ENCODE results near the gene TRAPPC2.

Gene TRAPPC2

GRCh38 chrX:13734278-13735172 is at the start of gene TRAPPC2, which contains the start of gene OFD1:
Gene TRAPPC2 (minus strand): TSS chrX:13734620. CDS start chrX:13719963, 14,657 bp downstream.
Gene OFD1 (plus strand): TSS chrX:13734748. CDS start chrX:13735072, 324 bp downstream.
- Mint-ChIP-seq H3K4me3 (peak within 1 kb of the TSS; percentile 97), H3K27me3 (no peaks in the 10 kb centered on the region), H3K27ac (ENCODE audit: low read depth) (peak within 1 kb of the TSS; percentile 89), H3K36me3 (ENCODE audit: insufficient read depth) (peaks cover 27% of the 10 kb centered on the region), H3K4me1 (peaks cover 22% of the 10 kb centered on the region), H3K9me3 (no peaks in the 10 kb centered on the region)
- ATAC-seq (replicated peaks; ENCODE audit: extremely low read depth, poor library complexity, severe bottlenecking): peak; percentile 88
- peak; percentile 68 to 82 for DNase-seq (ENCODE audit: low spot score in 2 of 2)

GRCh38 chrX:13780868-13781427 is 46.5 kb upstream of the TRAPPC2 start:
- H3K4me1 Mint-ChIP-seq: no peaks in the 10 kb centered on the region
- peaks cover 1% of the 10 kb centered on the region for H3K36me3 Mint-ChIP-seq (ENCODE audit: insufficient read depth)
- no peak overlapping the region for H3K4me3 Mint-ChIP-seq
- no peak for DNase-seq (ENCODE audit: low spot score in 2 of 2)
- no peak for ATAC-seq (replicated peaks; ENCODE audit: extremely low read depth, poor library complexity, severe bottlenecking)
- no peaks in the 10 kb centered on the region for H3K9me3 Mint-ChIP-seq
- H3K27ac Mint-ChIP-seq (ENCODE audit: low read depth): peak overlapping the region; percentile 2
- no peaks in the 10 kb centered on the region for H3K27me3 Mint-ChIP-seq

GRCh38 chrX:13778916-13779315 is 44.5 kb upstream of the TRAPPC2 start:
- no peaks in the 10 kb centered on the region for H3K27me3 Mint-ChIP-seq
- DNase-seq (ENCODE audit: low spot score in 2 of 2) (no peak), ATAC-seq (replicated peaks; ENCODE audit: extremely low read depth, poor library complexity, severe bottlenecking) (no peak)
- H3K4me1 Mint-ChIP-seq: no peaks in the 10 kb centered on the region
- H3K4me3 Mint-ChIP-seq: no peak overlapping the region
- H3K27ac Mint-ChIP-seq (ENCODE audit: low read depth): no peak overlapping the region
- H3K9me3 Mint-ChIP-seq: no peaks in the 10 kb centered on the region
- H3K36me3 Mint-ChIP-seq (ENCODE audit: insufficient read depth): peaks cover 15% of the 10 kb centered on the region

- Mint-ChIP-seq H3K27ac (ENCODE audit: low read depth) (no peak overlapping the region), H3K4me1 (no peaks in the 10 kb centered on the region), H3K27me3 (no peaks in the 10 kb centered on the region), H3K36me3 (ENCODE audit: insufficient read depth) (peaks cover 32% of the 10 kb centered on the region), H3K4me3 (no peak overlapping the region), H3K9me3 (no peaks in the 10 kb centered on the region)
- DNase-seq (ENCODE audit: low spot score in 2 of 2) (no peak), ATAC-seq (replicated peaks; ENCODE audit: extremely low read depth, poor library complexity, severe bottlenecking) (no peak)
These were observed 42.0 kb upstream of the TRAPPC2 start for GRCh38 chrX:13776387-13776786.

GRCh38 chrX:13775837-13776236 is 41.4 kb upstream of the TRAPPC2 start:
- no peak for DNase-seq (ENCODE audit: low spot score in 2 of 2)

GRCh38 chrX:13774696-13775095 is 40.3 kb upstream of the TRAPPC2 start:
- no peak overlapping the region for H3K4me3 Mint-ChIP-seq
- H3K36me3 Mint-ChIP-seq (ENCODE audit: insufficient read depth): peaks cover 39% of the 10 kb centered on the region
- H3K4me1 Mint-ChIP-seq: no peaks in the 10 kb centered on the region
- no peaks in the 10 kb centered on the region for H3K9me3 Mint-ChIP-seq
- H3K27ac Mint-ChIP-seq (ENCODE audit: low read depth): no peak overlapping the region
- DNase-seq (ENCODE audit: low spot score in 2 of 2) (no peak), ATAC-seq (replicated peaks; ENCODE audit: extremely low read depth, poor library complexity, severe bottlenecking) (no peak)
- no peaks in the 10 kb centered on the region for H3K27me3 Mint-ChIP-seq

More at GRCh38 chrX:13775837-13776236, 41.4 kb upstream of the TRAPPC2 start:
- peaks cover 32% of the 10 kb centered on the region for H3K36me3 Mint-ChIP-seq (ENCODE audit: insufficient read depth)
- H3K9me3 Mint-ChIP-seq: no peaks in the 10 kb centered on the region
- H3K4me1 Mint-ChIP-seq: no peaks in the 10 kb centered on the region
- ATAC-seq (replicated peaks; ENCODE audit: extremely low read depth, poor library complexity, severe bottlenecking): no peak
- H3K27me3 Mint-ChIP-seq: no peaks in the 10 kb centered on the region
- no peak overlapping the region for H3K27ac Mint-ChIP-seq (ENCODE audit: low read depth)
- no peak overlapping the region for H3K4me3 Mint-ChIP-seq

- ATAC-seq (replicated peaks; ENCODE audit: extremely low read depth, poor library complexity, severe bottlenecking): no peak
- no peaks in the 10 kb centered on the region for H3K27me3 Mint-ChIP-seq
- peaks cover 59% of the 10 kb centered on the region for H3K36me3 Mint-ChIP-seq (ENCODE audit: insufficient read depth)
- no peak overlapping the region for H3K4me3 Mint-ChIP-seq
- no peak for DNase-seq (ENCODE audit: low spot score in 2 of 2)
- H3K9me3 Mint-ChIP-seq: no peaks in the 10 kb centered on the region
- peaks cover 19% of the 10 kb centered on the region for H3K4me1 Mint-ChIP-seq
- H3K27ac Mint-ChIP-seq (ENCODE audit: low read depth): peak overlapping the region; percentile 67
These were observed 35.7 kb upstream of the TRAPPC2 start for GRCh38 chrX:13770013-13770535.

GRCh38 chrX:13768939-13769338 is 34.5 kb upstream of the TRAPPC2 start:
- H3K4me1 Mint-ChIP-seq: peaks cover 19% of the 10 kb centered on the region
- DNase-seq (ENCODE audit: low spot score in 2 of 2) (no peak), ATAC-seq (replicated peaks; ENCODE audit: extremely low read depth, poor library complexity, severe bottlenecking) (no peak)
- H3K4me3 Mint-ChIP-seq: no peak overlapping the region
- H3K27ac Mint-ChIP-seq (ENCODE audit: low read depth): no peak overlapping the region
- peaks cover 48% of the 10 kb centered on the region for H3K36me3 Mint-ChIP-seq (ENCODE audit: insufficient read depth)
- no peaks in the 10 kb centered on the region for H3K9me3 Mint-ChIP-seq
- H3K27me3 Mint-ChIP-seq: no peaks in the 10 kb centered on the region

GRCh38 chrX:13764765-13765164 is 30.3 kb upstream of the TRAPPC2 start:
- Mint-ChIP-seq H3K4me3 (no peak overlapping the region), H3K36me3 (ENCODE audit: insufficient read depth) (peaks cover 52% of the 10 kb centered on the region), H3K27ac (ENCODE audit: low read depth) (peak overlapping the region; percentile 68), H3K9me3 (no peaks in the 10 kb centered on the region), H3K4me1 (peaks cover 19% of the 10 kb centered on the region), H3K27me3 (no peaks in the 10 kb centered on the region)
- no peak for ATAC-seq (replicated peaks; ENCODE audit: extremely low read depth, poor library complexity, severe bottlenecking)
- DNase-seq (ENCODE audit: low spot score in 2 of 2): no peak

- peaks cover 19% of the 10 kb centered on the region for H3K4me1 Mint-ChIP-seq
- H3K27ac Mint-ChIP-seq (ENCODE audit: low read depth): peak overlapping the region; percentile 68
- H3K4me3 Mint-ChIP-seq: no peak overlapping the region
- no peaks in the 10 kb centered on the region for H3K27me3 Mint-ChIP-seq
- ATAC-seq (replicated peaks; ENCODE audit: extremely low read depth, poor library complexity, severe bottlenecking) (no peak), DNase-seq (ENCODE audit: low spot score in 2 of 2) (no peak)
- peaks cover 50% of the 10 kb centered on the region for H3K36me3 Mint-ChIP-seq (ENCODE audit: insufficient read depth)
- H3K9me3 Mint-ChIP-seq: no peaks in the 10 kb centered on the region
These were observed 29.9 kb upstream of the TRAPPC2 start for GRCh38 chrX:13764281-13764680.

- Mint-ChIP-seq H3K27ac (ENCODE audit: low read depth) (no peak overlapping the region), H3K4me3 (no peak overlapping the region), H3K9me3 (no peaks in the 10 kb centered on the region), H3K27me3 (no peaks in the 10 kb centered on the region), H3K36me3 (ENCODE audit: insufficient read depth) (peaks cover 55% of the 10 kb centered on the region), H3K4me1 (peaks cover 19% of the 10 kb centered on the region)
- DNase-seq (ENCODE audit: low spot score in 2 of 2) (no peak), ATAC-seq (replicated peaks; ENCODE audit: extremely low read depth, poor library complexity, severe bottlenecking) (no peak)
These were observed 29.1 kb upstream of the TRAPPC2 start for GRCh38 chrX:13763489-13763888.

GRCh38 chrX:13761606-13762414 is 27.4 kb upstream of the TRAPPC2 start:
- H3K27ac Mint-ChIP-seq (ENCODE audit: low read depth): no peak overlapping the region
- no peak for ATAC-seq (replicated peaks; ENCODE audit: extremely low read depth, poor library complexity, severe bottlenecking)
- no peak for DNase-seq (ENCODE audit: low spot score in 2 of 2)
- H3K27me3 Mint-ChIP-seq: no peaks in the 10 kb centered on the region
- no peak overlapping the region for H3K4me3 Mint-ChIP-seq
- no peaks in the 10 kb centered on the region for H3K9me3 Mint-ChIP-seq
- H3K4me1 Mint-ChIP-seq: peaks cover 14% of the 10 kb centered on the region
- peaks cover 57% of the 10 kb centered on the region for H3K36me3 Mint-ChIP-seq (ENCODE audit: insufficient read depth)

All from central memory CD8-positive, alpha-beta T cell (primary cell).